ENCODE results near the gene HSD17B2. TPM values are rescaled to one million over a fixed set of nuclear protein-coding genes. Genes with fewer than 3 reads are reported as not detected.

The HSD17B2 gene
- total RNA-seq, 1 experiment from 2014 or later, result 0.55 TPM

DNA sequence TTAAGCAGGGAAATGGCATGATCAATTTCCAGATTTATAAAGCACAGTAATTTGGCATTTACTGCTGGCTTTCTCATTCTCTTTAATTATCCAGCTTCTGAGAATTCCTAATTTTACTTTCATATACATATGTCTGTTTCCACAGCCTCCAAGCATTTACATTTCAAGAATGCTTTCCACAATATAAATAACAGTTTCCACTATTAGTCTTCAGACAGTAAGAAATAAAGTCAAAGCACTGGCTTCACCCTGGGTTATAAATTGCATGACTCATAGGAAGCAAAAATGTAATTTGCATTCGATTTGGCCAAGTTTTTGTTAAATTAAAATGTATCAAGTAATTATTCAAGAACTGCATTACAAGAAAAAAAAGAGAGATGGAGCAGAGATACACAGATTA lies 81.5 kb downstream of the HSD17B2 start:
- H3K27me3 Mint-ChIP-seq (ENCODE audit: low read depth), result no peaks in the 10 kb centered on the region
- no peaks in the 10 kb centered on the region for H3K36me3 Mint-ChIP-seq
- POLR2A ChIA-PET, result no interaction called here
- 0 out of 2 replicates have a peak, but pooled peaks cover 3% of the 10 kb centered on the region for H3K4me1 Mint-ChIP-seq
- no peak overlapping the region for H3K27ac Mint-ChIP-seq
- CTCF ChIA-PET, result no interaction called here
- ATAC-seq (no peak), DNase-seq (ENCODE audit: low spot score) (no peak)
- H3K9me3 Mint-ChIP-seq, result no peaks in the 10 kb centered on the region
- H3K4me3 Mint-ChIP-seq, result no peak overlapping the region
- TF ChIP-seq GABPB1 (CRISPR knock-in tag; IDR thresholded peaks at IDR 0.05) (no peak), ZNF121 (CRISPR knock-in tag; IDR thresholded peaks at IDR 0.05) (no peak), TCF7 (CRISPR knock-in tag; IDR thresholded peaks at IDR 0.05; ENCODE audit: low read depth) (no peak)
- TF ChIP-seq, protein P1, sequence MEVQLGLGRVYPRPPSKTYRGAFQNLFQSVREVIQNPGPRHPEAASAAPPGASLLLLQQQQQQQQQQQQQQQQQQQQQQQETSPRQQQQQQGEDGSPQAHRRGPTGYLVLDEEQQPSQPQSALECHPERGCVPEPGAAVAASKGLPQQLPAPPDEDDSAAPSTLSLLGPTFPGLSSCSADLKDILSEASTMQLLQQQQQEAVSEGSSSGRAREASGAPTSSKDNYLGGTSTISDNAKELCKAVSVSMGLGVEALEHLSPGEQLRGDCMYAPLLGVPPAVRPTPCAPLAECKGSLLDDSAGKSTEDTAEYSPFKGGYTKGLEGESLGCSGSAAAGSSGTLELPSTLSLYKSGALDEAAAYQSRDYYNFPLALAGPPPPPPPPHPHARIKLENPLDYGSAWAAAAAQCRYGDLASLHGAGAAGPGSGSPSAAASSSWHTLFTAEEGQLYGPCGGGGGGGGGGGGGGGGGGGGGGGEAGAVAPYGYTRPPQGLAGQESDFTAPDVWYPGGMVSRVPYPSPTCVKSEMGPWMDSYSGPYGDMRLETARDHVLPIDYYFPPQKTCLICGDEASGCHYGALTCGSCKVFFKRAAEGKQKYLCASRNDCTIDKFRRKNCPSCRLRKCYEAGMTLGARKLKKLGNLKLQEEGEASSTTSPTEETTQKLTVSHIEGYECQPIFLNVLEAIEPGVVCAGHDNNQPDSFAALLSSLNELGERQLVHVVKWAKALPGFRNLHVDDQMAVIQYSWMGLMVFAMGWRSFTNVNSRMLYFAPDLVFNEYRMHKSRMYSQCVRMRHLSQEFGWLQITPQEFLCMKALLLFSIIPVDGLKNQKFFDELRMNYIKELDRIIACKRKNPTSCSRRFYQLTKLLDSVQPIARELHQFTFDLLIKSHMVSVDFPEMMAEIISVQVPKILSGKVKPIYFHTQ (CRISPR knock-in tag; IDR thresholded peaks at IDR 0.05), result no peak
- TF ChIP-seq, protein P2, sequence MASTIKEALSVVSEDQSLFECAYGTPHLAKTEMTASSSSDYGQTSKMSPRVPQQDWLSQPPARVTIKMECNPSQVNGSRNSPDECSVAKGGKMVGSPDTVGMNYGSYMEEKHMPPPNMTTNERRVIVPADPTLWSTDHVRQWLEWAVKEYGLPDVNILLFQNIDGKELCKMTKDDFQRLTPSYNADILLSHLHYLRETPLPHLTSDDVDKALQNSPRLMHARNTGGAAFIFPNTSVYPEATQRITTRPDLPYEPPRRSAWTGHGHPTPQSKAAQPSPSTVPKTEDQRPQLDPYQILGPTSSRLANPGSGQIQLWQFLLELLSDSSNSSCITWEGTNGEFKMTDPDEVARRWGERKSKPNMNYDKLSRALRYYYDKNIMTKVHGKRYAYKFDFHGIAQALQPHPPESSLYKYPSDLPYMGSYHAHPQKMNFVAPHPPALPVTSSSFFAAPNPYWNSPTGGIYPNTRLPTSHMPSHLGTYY (CRISPR knock-in tag; IDR thresholded peaks at IDR 0.05), result no peak
- TF ChIP-seq, protein P3, sequence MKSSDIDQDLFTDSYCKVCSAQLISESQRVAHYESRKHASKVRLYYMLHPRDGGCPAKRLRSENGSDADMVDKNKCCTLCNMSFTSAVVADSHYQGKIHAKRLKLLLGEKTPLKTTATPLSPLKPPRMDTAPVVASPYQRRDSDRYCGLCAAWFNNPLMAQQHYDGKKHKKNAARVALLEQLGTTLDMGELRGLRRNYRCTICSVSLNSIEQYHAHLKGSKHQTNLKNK (CRISPR knock-in tag; IDR thresholded peaks at IDR 0.05), result no peak
- TF ChIP-seq, protein P4, sequence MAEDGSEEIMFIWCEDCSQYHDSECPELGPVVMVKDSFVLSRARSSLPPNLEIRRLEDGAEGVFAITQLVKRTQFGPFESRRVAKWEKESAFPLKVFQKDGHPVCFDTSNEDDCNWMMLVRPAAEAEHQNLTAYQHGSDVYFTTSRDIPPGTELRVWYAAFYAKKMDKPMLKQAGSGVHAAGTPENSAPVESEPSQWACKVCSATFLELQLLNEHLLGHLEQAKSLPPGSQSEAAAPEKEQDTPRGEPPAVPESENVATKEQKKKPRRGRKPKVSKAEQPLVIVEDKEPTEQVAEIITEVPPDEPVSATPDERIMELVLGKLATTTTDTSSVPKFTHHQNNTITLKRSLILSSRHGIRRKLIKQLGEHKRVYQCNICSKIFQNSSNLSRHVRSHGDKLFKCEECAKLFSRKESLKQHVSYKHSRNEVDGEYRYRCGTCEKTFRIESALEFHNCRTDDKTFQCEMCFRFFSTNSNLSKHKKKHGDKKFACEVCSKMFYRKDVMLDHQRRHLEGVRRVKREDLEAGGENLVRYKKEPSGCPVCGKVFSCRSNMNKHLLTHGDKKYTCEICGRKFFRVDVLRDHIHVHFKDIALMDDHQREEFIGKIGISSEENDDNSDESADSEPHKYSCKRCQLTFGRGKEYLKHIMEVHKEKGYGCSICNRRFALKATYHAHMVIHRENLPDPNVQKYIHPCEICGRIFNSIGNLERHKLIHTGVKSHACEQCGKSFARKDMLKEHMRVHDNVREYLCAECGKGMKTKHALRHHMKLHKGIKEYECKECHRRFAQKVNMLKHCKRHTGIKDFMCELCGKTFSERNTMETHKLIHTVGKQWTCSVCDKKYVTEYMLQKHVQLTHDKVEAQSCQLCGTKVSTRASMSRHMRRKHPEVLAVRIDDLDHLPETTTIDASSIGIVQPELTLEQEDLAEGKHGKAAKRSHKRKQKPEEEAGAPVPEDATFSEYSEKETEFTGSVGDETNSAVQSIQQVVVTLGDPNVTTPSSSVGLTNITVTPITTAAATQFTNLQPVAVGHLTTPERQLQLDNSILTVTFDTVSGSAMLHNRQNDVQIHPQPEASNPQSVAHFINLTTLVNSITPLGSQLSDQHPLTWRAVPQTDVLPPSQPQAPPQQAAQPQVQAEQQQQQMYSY (CRISPR knock-in tag; IDR thresholded peaks at IDR 0.05), result no peak

DNA sequence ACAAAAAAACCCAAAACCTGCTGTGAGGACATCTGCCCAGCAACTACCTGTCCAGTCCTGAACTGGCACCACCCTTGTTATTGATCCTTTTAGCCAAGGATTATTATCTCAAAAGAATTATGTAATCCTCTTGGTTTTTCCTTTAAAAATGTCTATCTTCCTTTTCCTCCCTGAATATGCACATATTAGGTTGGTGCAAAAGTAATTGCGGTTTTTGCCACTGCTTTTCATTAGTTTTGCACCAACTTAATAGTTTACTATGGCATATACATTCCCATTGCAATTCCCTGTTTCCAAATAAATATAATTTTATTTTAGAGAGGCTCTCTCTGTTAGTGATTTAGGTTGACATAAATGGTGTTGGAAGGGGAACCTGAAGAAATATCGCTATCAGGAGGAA lies 83.7 kb downstream of the HSD17B2 start:
- Mint-ChIP-seq H3K27me3 (ENCODE audit: low read depth) (no peaks in the 10 kb centered on the region), H3K36me3 (no peaks in the 10 kb centered on the region), H3K4me1 (no peaks in the 10 kb centered on the region), H3K4me3 (no peak overlapping the region), H3K27ac (no peak overlapping the region), H3K9me3 (no peaks in the 10 kb centered on the region)
- POLR2A ChIA-PET, result no interaction called here
- DNase-seq (ENCODE audit: low spot score), result no peak
- TF ChIP-seq, protein P3 (CRISPR knock-in tag; IDR thresholded peaks at IDR 0.05), result no peak
- TF ChIP-seq, protein P1 (CRISPR knock-in tag; IDR thresholded peaks at IDR 0.05), result no peak
- TF ChIP-seq, protein P5, sequence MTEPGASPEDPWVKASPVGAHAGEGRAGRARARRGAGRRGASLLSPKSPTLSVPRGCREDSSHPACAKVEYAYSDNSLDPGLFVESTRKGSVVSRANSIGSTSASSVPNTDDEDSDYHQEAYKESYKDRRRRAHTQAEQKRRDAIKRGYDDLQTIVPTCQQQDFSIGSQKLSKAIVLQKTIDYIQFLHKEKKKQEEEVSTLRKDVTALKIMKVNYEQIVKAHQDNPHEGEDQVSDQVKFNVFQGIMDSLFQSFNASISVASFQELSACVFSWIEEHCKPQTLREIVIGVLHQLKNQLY (CRISPR knock-in tag; IDR thresholded peaks at IDR 0.05), result no peak
- TF ChIP-seq JAZF1 (CRISPR knock-in tag; IDR thresholded peaks at IDR 0.05), result no peak
- TF ChIP-seq SMAD3 (CRISPR knock-in tag; IDR thresholded peaks at IDR 0.05; ENCODE audit: borderline replicate concordance), result no peak
- TF ChIP-seq SOX15 (CRISPR knock-in tag; IDR thresholded peaks at IDR 0.05), result no peak
- no peak for TF ChIP-seq GTF2I (CRISPR knock-in tag; conservative IDR thresholded peaks at IDR 0.05)
- TF ChIP-seq ZNF138 (CRISPR knock-in tag; conservative IDR thresholded peaks at IDR 0.05), result no peak
- no peak for TF ChIP-seq IRF2 (CRISPR knock-in tag; IDR thresholded peaks at IDR 0.05; ENCODE audit: borderline replicate concordance, low read depth)
- no peak for TF ChIP-seq KAT7 (CRISPR knock-in tag; IDR thresholded peaks at IDR 0.05; ENCODE audit: borderline replicate concordance)
- no peak for TF ChIP-seq ATF1 (CRISPR knock-in tag; IDR thresholded peaks at IDR 0.05)
- TF ChIP-seq, protein P6, sequence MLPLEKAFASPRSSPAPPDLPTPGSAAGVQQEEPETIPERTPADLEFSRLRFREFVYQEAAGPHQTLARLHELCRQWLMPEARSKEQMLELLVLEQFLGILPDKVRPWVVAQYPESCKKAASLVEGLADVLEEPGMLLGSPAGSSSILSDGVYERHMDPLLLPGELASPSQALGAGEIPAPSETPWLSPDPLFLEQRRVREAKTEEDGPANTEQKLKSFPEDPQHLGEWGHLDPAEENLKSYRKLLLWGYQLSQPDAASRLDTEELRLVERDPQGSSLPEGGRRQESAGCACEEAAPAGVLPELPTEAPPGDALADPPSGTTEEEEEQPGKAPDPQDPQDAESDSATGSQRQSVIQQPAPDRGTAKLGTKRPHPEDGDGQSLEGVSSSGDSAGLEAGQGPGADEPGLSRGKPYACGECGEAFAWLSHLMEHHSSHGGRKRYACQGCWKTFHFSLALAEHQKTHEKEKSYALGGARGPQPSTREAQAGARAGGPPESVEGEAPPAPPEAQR (CRISPR knock-in tag; IDR thresholded peaks at IDR 0.05), result no peak
- TF ChIP-seq SP1 (CRISPR knock-in tag; conservative IDR thresholded peaks at IDR 0.05), result no peak
- no peak for ATAC-seq
- CTCF ChIA-PET, result no interaction called here

Data from WTC11 (cell line).